GM11168 (cell line): ENCODE measurements around the gene ITM2A.

ENCODE experiments used
- in situ Hi-C: fragments of 300-500 bp; cut with MboI; formaldehyde crosslinking; loops from one replicate; pipeline ENCODE4 v1.12.0; 2022; ENCODE audit warnings: low sequenced_read_pairs; ENCODE audit not compliant: unreplicated experiment

Gene ITM2A

GRCh38 chrX:79325263-79325958 is 41.7 kb downstream of the ITM2A start:
- in situ Hi-C loops, result no loop called here
